BLaER1 treated with 17β-estradiol and CSF1 and Interleukin-3, amounts not matched to agents 10 nM and 100 nM (cell line): ENCODE data around the gene SPATA16.

Source experiments
- H3K27ac ChIP-seq, 11 experiments: shearing (Covaris generic); formaldehyde crosslinking; 2 replicates each; pipeline ENCODE4 v1.8.1; 2022
- H3K27me3 ChIP-seq, 11 experiments: shearing (Covaris generic); formaldehyde crosslinking; 2 replicates each; pipeline ENCODE4 v1.8.1; 2022
- H3K36me3 ChIP-seq, 11 experiments: shearing (Covaris generic); formaldehyde crosslinking; 2 replicates each; pipeline ENCODE4 v1.8.1; 2022
- H3K4me1 ChIP-seq, 10 experiments: shearing (Covaris generic); formaldehyde crosslinking; 2 replicates each; pipeline ENCODE4 v1.8.1; 2022
- H3K4me2 ChIP-seq, 11 experiments: shearing (Covaris generic); formaldehyde crosslinking; 2 replicates each; pipeline ENCODE4 v1.8.1; 2022
- H3K4me3 ChIP-seq, 10 experiments: shearing (Covaris generic); formaldehyde crosslinking; 2 replicates each; pipeline ENCODE4 v1.8.1; 2022
- H3K9ac ChIP-seq, 11 experiments: shearing (Covaris generic); formaldehyde crosslinking; 2 replicates each; pipeline ENCODE4 v1.8.1; 2022
- H3K9me3 ChIP-seq, 11 experiments: shearing (Covaris generic); formaldehyde crosslinking; replicated peaks in 1 of 11; 2 replicates each; pipeline ENCODE4 v1.8.1; 2022
- H4K20me1 ChIP-seq, 11 experiments: shearing (Covaris generic); formaldehyde crosslinking; 2 replicates each; pipeline ENCODE4 v1.8.1; 2022
- Cebpa-rat ChIP-seq, 11 experiments: shearing (Covaris generic); IDR thresholded peaks; 2 replicates each; pipeline ENCODE4 v1.8.1; 2022

The SPATA16 gene

GRCh38 chr3:173013219-173013832, 127.7 kb downstream of the SPATA16 start:
- Histone ChIP-seq H3K27ac (no peak overlapping the region), H3K36me3 (no peaks in the 10 kb centered on the region), H3K4me2 (no peak overlapping the region), H3K9ac (no peak overlapping the region), H3K9me3 (peaks cover 0 to 6% (median 0%) of the 10 kb centered on the region in 11 experiments; a peak in 2 of 22 replicates), H3K4me3 (no peak overlapping the region), H4K20me1 (no peaks in the 10 kb centered on the region), H3K27me3 (no peaks in the 10 kb centered on the region), H3K4me1 (no peaks in the 10 kb centered on the region)
- no peak for TF ChIP-seq Cebpa-rat (IDR thresholded peaks at IDR 0.05)

DNA sequence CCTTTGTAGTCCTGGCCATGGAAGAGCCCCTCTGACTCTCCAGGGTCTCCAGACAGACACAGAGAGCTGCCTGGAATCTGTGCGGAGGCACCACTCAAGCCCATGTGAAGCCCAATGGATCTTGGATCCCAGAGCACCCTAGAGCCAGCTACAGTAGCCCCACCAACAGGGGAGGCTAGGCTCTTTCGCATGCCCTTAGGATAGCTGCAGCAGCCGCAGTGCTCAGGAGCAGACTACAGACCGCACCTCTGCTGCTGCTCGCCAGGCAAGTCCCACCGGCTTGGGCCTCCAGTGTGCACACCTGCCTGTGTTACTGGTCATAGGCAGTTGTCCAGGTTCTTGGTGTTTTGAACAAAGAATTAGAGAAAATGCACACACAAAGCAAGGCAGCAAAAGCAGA, 131.6 kb downstream of the SPATA16 start:
- Histone ChIP-seq H3K9ac (no peak overlapping the region), H3K4me3 (no peak overlapping the region), H3K4me1 (no peaks in the 10 kb centered on the region), H3K4me2 (no peak overlapping the region), H3K9me3 (peaks cover 0 to 6% (median 0%) of the 10 kb centered on the region in 11 experiments; a peak in 2 of 22 replicates), H3K27ac (no peak overlapping the region), H4K20me1 (no peaks in the 10 kb centered on the region), H3K27me3 (no peaks in the 10 kb centered on the region), H3K36me3 (no peaks in the 10 kb centered on the region)
- TF ChIP-seq Cebpa-rat (IDR thresholded peaks at IDR 0.05): no peak

- Histone ChIP-seq H3K27ac (no peak overlapping the region), H3K4me3 (no peak overlapping the region), H3K27me3 (no peaks in the 10 kb centered on the region), H3K9me3 (peaks cover 0 to 6% (median 0%) of the 10 kb centered on the region in 11 experiments; a peak in 2 of 22 replicates), H3K4me2 (no peak overlapping the region), H4K20me1 (no peaks in the 10 kb centered on the region), H3K4me1 (no peaks in the 10 kb centered on the region), H3K9ac (no peak overlapping the region), H3K36me3 (no peaks in the 10 kb centered on the region)
- no peak for TF ChIP-seq Cebpa-rat (IDR thresholded peaks at IDR 0.05)
These were observed 132.1 kb downstream of the SPATA16 start for GRCh38 chr3:173008978-173009377.

DNA sequence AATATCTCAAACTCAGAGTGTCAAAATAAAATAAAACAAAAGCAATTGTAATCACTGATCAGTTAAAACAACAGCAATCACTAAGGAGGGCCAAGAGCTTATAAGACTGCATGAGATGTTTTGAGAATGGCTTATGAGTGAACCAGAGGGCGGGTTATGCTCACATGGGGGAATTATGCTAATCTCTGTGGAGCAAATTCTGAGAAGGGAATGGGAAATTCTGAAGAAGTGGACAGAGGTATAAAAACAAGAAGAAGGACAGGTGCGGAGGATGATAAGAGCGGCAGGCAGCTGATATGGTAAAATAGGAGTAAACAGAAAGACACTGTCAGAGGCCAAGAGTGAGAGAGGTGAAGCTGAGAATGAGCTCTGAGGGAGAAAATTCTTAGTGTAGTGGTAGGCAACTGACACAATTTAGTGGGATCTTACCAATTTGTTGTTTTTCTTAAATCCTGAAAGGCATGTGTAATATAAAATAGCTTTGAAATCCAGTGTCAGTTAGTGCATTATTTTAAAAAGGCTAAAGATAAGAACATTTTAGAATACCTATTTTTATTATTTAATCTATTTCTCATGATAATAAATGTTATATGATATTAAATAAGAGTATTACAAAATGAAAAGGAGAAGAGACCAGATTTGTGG, 133.8 kb downstream of the SPATA16 start:
- H3K9ac ChIP-seq: no peak overlapping the region
- no peak overlapping the region for H3K4me2 ChIP-seq
- no peaks in the 10 kb centered on the region for H3K36me3 ChIP-seq
- H3K27ac ChIP-seq: no peak overlapping the region
- no peak overlapping the region for H3K4me3 ChIP-seq
- TF ChIP-seq Cebpa-rat (IDR thresholded peaks at IDR 0.05): no peak
- H3K9me3 ChIP-seq: peaks cover 0 to 6% (median 0%) of the 10 kb centered on the region in 11 experiments; a peak in 2 of 22 replicates
- no peaks in the 10 kb centered on the region for H3K27me3 ChIP-seq
- H4K20me1 ChIP-seq: no peaks in the 10 kb centered on the region
- H3K4me1 ChIP-seq: no peaks in the 10 kb centered on the region

- Histone ChIP-seq H3K36me3 (no peaks in the 10 kb centered on the region), H3K9me3 (peaks cover 0 to 6% (median 0%) of the 10 kb centered on the region in 11 experiments; a peak in 2 of 22 replicates), H3K4me2 (no peak overlapping the region), H4K20me1 (no peaks in the 10 kb centered on the region), H3K9ac (no peak overlapping the region), H3K27me3 (no peaks in the 10 kb centered on the region), H3K4me1 (no peaks in the 10 kb centered on the region), H3K4me3 (no peak overlapping the region), H3K27ac (no peak overlapping the region)
- no peak for TF ChIP-seq Cebpa-rat (IDR thresholded peaks at IDR 0.05)
These were observed 135.0 kb downstream of the SPATA16 start for GRCh38 chr3:173006006-173006405.

DNA sequence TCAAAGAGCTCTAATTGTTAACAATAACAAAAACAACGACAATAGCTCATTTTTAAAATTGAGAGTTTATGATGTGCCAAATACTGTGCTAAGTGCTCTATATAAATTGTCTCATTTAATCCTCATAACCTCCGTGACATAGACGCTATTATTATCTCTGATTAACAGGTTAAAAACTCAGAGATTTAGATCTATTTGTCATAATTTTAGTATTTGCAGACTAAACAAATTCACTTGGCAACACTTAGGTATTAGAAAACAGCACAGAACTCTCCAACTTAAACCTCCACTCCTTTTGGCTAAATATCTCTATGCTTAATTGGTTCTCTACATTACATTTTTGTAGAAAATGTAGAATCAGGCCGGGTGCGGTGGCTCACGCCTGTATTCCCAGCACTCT, 136.4 kb downstream of the SPATA16 start:
- Histone ChIP-seq H4K20me1 (no peaks in the 10 kb centered on the region), H3K9me3 (peaks cover 0 to under 1% (median 0%) of the 10 kb centered on the region in 11 experiments; a peak in 2 of 22 replicates), H3K4me2 (no peak overlapping the region), H3K36me3 (no peaks in the 10 kb centered on the region), H3K27me3 (no peaks in the 10 kb centered on the region), H3K9ac (no peak overlapping the region), H3K27ac (no peak overlapping the region), H3K4me3 (no peak overlapping the region), H3K4me1 (no peaks in the 10 kb centered on the region)
- TF ChIP-seq Cebpa-rat (IDR thresholded peaks at IDR 0.05): no peak

GRCh38 chr3:173003956-173004355, 137.1 kb downstream of the SPATA16 start:
- H3K4me1 ChIP-seq: no peaks in the 10 kb centered on the region

GRCh38 chr3:173003471-173003870, 137.6 kb downstream of the SPATA16 start:
- no peaks in the 10 kb centered on the region for H3K27me3 ChIP-seq
- H3K9me3 ChIP-seq: no peaks in the 10 kb centered on the region
- no peak for TF ChIP-seq Cebpa-rat (IDR thresholded peaks at IDR 0.05)

More at GRCh38 chr3:173003956-173004355, 137.1 kb downstream of the SPATA16 start:
- Histone ChIP-seq H4K20me1 (no peaks in the 10 kb centered on the region), H3K9ac (no peak overlapping the region), H3K4me2 (no peak overlapping the region), H3K4me3 (no peak overlapping the region), H3K9me3 (no peaks in the 10 kb centered on the region), H3K36me3 (no peaks in the 10 kb centered on the region), H3K27ac (no peak overlapping the region), H3K27me3 (no peaks in the 10 kb centered on the region)
- TF ChIP-seq Cebpa-rat (IDR thresholded peaks at IDR 0.05): no peak

DNA sequence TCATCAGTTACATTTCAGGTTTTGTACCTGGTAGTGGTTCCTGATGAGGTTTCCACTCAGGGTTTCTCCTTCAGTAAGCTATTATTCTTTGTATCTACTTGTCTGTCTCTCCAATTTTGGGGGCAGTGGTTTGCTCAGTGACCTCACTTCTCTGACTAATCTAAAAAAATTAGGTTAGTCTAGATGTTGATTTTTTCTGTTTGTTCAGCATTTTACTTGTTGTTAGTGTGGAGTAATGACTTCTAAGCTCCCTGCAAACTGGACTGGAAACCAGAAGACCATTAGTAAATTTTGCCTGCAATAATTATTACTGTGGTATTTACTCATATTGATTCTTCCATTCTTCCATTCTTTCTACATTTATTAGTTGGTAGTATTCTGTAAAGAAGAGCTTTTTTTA, 139.4 kb downstream of the SPATA16 start:
- Histone ChIP-seq H3K4me2 (no peak overlapping the region), H3K9ac (no peak overlapping the region), H4K20me1 (no peaks in the 10 kb centered on the region), H3K9me3 (no peaks in the 10 kb centered on the region), H3K27me3 (no peaks in the 10 kb centered on the region), H3K36me3 (no peaks in the 10 kb centered on the region), H3K27ac (no peak overlapping the region), H3K4me3 (no peak overlapping the region), H3K4me1 (no peaks in the 10 kb centered on the region)
- no peak for TF ChIP-seq Cebpa-rat (IDR thresholded peaks at IDR 0.05)

More at GRCh38 chr3:173003471-173003870, 137.6 kb downstream of the SPATA16 start:
- Histone ChIP-seq H3K4me1 (no peaks in the 10 kb centered on the region), H3K9ac (no peak overlapping the region), H4K20me1 (no peaks in the 10 kb centered on the region), H3K36me3 (no peaks in the 10 kb centered on the region), H3K4me2 (no peak overlapping the region), H3K4me3 (no peak overlapping the region), H3K27ac (no peak overlapping the region)

DNA sequence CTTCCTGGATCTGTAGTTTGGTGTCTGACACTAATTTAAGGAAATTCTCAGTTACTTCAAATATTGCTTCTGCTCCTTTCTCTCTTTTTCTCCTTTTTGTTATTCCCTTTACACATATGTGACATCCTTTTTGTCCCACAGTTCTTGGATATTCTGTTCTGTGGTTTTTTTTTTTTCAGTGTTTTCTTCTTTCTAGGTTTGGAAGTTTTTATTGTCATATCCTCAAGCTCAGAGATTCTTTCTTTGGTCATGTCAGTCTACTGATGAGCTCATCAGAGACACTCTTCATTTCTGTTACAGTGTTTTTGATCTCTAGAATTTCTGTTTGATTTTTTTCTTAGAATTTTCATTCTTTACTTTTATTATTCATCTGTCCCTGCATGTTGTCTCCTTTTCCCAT, 140.5 kb downstream of the SPATA16 start:
- no peaks in the 10 kb centered on the region for H3K4me1 ChIP-seq
- no peak overlapping the region for H3K4me2 ChIP-seq
- H3K9ac ChIP-seq: no peak overlapping the region
- H3K4me3 ChIP-seq: no peak overlapping the region
- no peaks in the 10 kb centered on the region for H3K36me3 ChIP-seq
- H3K9me3 ChIP-seq: no peaks in the 10 kb centered on the region
- H4K20me1 ChIP-seq: no peaks in the 10 kb centered on the region
- H3K27me3 ChIP-seq: no peaks in the 10 kb centered on the region
- no peak for TF ChIP-seq Cebpa-rat (IDR thresholded peaks at IDR 0.05)
- no peak overlapping the region for H3K27ac ChIP-seq
